GM23248 (cell line): Measurements from ENCODE around the gene ABHD2. TPM values are rescaled to one million over a fixed set of nuclear protein-coding genes. Genes with fewer than 3 reads are reported as not detected.

Source experiments
- DNase-seq: peaks from one replicate; pipeline ENCODE4 v3.0.0-alpha.2; 2015
- H2AFZ ChIP-seq: fragments of 200-600 bp; sonication (generic); 2 replicates; pipeline ENCODE4 v1.6.1; 2016; ENCODE audit warnings: antibody characterized with exemption
- H3F3A ChIP-seq: fragments of 200-600 bp; sonication (generic); 2 replicates; pipeline ENCODE4 v1.6.1; 2016; ENCODE audit warnings: mild to moderate bottlenecking, antibody characterized with exemption, mixed run types; ENCODE audit not compliant: insufficient read depth
- H3K27ac ChIP-seq: fragments of 200-600 bp; sonication (generic); 2 replicates; pipeline ENCODE4 v1.5.1; 2016; ENCODE audit warnings: mild to moderate bottlenecking
- H3K27me3 ChIP-seq: fragments of 200-600 bp; sonication (generic); replicated peaks from 2 replicates; pipeline ENCODE4 v1.6.1; 2016; ENCODE audit warnings: mild to moderate bottlenecking; ENCODE audit not compliant: insufficient read depth
- H3K36me3 ChIP-seq: fragments of 200-600 bp; sonication (generic); 2 replicates; pipeline ENCODE4 v1.6.1; 2016; ENCODE audit warnings: low read depth, mild to moderate bottlenecking
- H3K4me1 ChIP-seq: fragments of 200-600 bp; sonication (generic); 2 replicates; pipeline ENCODE4 v1.6.1; 2016; ENCODE audit warnings: mild to moderate bottlenecking; ENCODE audit not compliant: insufficient read depth
- H3K4me2 ChIP-seq: fragments of 200-600 bp; sonication (generic); one replicate; pipeline ENCODE4 v1.6.1; 2016; ENCODE audit warnings: mild to moderate bottlenecking; ENCODE audit not compliant: unreplicated experiment
- H3K4me3 ChIP-seq: fragments of 200-600 bp; sonication (generic); 2 replicates; pipeline ENCODE4 v1.5.1; 2016; ENCODE audit warnings: mild to moderate bottlenecking
- H3K79me2 ChIP-seq: fragments of 200-600 bp; sonication (generic); 2 replicates; pipeline ENCODE4 v1.6.1; 2016; ENCODE audit warnings: mild to moderate bottlenecking; ENCODE audit not compliant: insufficient read depth
- H3K9ac ChIP-seq: fragments of 200-600 bp; sonication (generic); 2 replicates; pipeline ENCODE4 v1.6.1; 2016; ENCODE audit warnings: mild to moderate bottlenecking
- H3K9me2 ChIP-seq: fragments of 200-600 bp; sonication (generic); 2 replicates; pipeline ENCODE4 v1.6.1; 2016; ENCODE audit warnings: mixed run types, mild to moderate bottlenecking, moderate library complexity; ENCODE audit not compliant: insufficient read depth
- H3K9me3 ChIP-seq: fragments of 200-600 bp; sonication (generic); one replicate; pipeline ENCODE4 v1.6.1; 2017; ENCODE audit warnings: low read depth
- H4K20me1 ChIP-seq: fragments of 200-600 bp; sonication (generic); 2 replicates; pipeline ENCODE4 v1.6.0; 2016; ENCODE audit not compliant: insufficient read depth
- EZH2 ChIP-seq: fragments of 200-600 bp; sonication (generic); IDR thresholded peaks from 2 replicates; pipeline ENCODE4 v1.6.1; 2018; ENCODE audit warnings: antibody characterized with exemption, mild to moderate bottlenecking; ENCODE audit not compliant: insufficient read depth, poor library complexity, severe bottlenecking
- EZH2phosphoT487 ChIP-seq: fragments of 200-600 bp; sonication (generic); IDR thresholded peaks from 2 replicates; pipeline ENCODE4 v1.6.1; 2018; ENCODE audit warnings: antibody characterized with exemption, moderate library complexity, mild to moderate bottlenecking, low read depth; ENCODE audit not compliant: insufficient read depth
- WGBS, 2 experiments: methylation state at CpG; one replicate each; pipeline ENCODE4 v1.1.6; 2015 to 2017; ENCODE audit warnings: low lambda C conversion rate in 2 of 2, low coverage in 1 of 2; ENCODE audit errors: missing lambda C conversion rate in 2 of 2; 5-methylcytosine and 5-hydroxymethylcytosine counted together
- in situ Hi-C: fragments of 300-500 bp; cut with MboI; formaldehyde crosslinking; loops from 2 replicates; pipeline ENCODE4 v1.15.0; 2020
- polyA plus RNA-seq: library from polyadenylated mRNA; unstranded; fragments of >200 nt; fragmentation: Nextera tagmentation; extraction: Ambion mirVana; gene quantifications from 2 replicates; pipeline ENCODE4 v1.2.1, GENCODE V29; 2016
- total RNA-seq: library from RNA; depleted of rRNA; stranded (reverse); fragments of >200 nt; shearing (Covaris generic); gene quantifications from 2 replicates; pipeline ENCODE4 v1.2.3, GENCODE V29; 2014

Gene ABHD2
- total and polyA plus RNA-seq, 2 experiments from 2014 or later: 17.6 to 24.2 TPM

DNA sequence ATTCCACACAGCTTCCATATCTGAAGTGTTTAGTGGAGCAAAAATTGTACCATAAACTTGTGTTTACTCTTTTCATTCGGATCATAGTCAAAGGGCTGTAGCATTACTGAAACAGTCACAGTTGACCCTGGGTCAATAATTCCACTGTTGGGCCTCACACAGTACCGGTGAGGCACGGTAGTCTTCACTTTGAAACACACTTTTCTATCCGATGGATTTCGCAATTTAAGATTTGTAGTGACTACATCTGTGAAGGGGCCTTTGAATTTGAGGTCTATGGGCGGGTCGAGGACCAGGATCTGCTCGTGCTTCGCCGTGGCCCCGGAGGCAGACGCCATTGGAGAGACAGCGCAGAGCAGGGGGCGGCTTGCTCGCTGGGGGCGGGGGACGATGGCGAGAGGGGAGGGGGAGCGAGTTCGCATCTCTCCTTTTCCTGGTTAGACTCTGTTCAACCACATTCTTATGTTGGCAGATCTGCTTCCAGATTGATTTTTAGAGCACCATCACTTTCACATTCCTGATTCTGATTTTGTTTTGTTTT is 113.3 kb downstream of the ABHD2 start:
- in situ Hi-C loops: no loop called here

GRCh38 chr15:89203705-89204273 is 115.5 kb downstream of the ABHD2 start:
- in situ Hi-C loops: no loop called here
- no peak for DNase-seq
- H3F3A ChIP-seq: no peaks in the 10 kb centered on the region

More for the DNA sequence above, 113.3 kb downstream of the ABHD2 start:
- Histone ChIP-seq H3K36me3 (no peaks in the 10 kb centered on the region), H3K4me2 (no peak overlapping the region), H3K9me2 (no peaks in the 10 kb centered on the region), H3K4me1 (peaks cover 10% of the 10 kb centered on the region), H3K27ac (no peak overlapping the region), H3K79me2 (no peaks in the 10 kb centered on the region), H3K9ac (no peak overlapping the region), H3F3A (peaks cover 3% of the 10 kb centered on the region; the same call in 1 of the 2 replicates), H3K4me3 (no peak overlapping the region), H4K20me1 (no peaks in the 10 kb centered on the region), H3K27me3 (no peaks in the 10 kb centered on the region), H2AFZ (no peak overlapping the region), H3K9me3 (no peaks in the 10 kb centered on the region)
- 91 to 93% methylated on average over 13 to 20 of the region's 20 CpGs for WGBS, 2 experiments
- DNase-seq: no peak
- TF ChIP-seq EZH2phosphoT487: no peak
- no peak for TF ChIP-seq EZH2

DNA sequence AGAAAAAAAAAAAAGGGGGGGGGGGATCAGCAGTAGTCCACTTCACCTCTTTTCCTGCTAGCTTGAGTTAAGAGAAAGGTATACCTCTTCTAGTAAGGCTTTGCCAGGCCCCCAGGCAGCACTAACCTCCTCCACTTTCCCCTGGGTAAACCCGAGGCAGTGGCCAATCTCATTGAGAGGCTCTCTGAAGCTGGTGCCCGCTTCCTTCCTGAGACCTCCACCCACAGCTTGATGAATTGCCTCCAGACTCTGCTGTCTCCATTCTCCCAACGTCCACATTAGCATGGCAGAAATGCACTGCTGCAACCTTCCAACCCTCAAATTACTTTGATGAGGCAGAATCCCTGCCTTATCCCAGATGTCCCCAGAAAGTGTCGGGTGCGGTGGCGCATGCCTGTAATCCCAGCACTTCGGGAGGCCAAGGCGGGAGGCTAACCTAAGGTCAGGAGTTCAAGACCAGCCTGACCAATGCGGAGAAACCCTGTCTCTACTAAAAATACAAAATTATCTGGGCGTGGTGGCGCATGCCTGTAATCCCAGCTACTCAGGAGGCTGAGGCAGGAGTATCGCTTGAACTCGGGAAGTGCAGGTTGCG is 117.8 kb downstream of the ABHD2 start:
- Histone ChIP-seq H3K36me3 (no peaks in the 10 kb centered on the region), H3K27ac (no peak overlapping the region), H4K20me1 (no peaks in the 10 kb centered on the region), H3K9me3 (no peaks in the 10 kb centered on the region), H3K27me3 (no peaks in the 10 kb centered on the region), H3F3A (no peaks in the 10 kb centered on the region), H3K79me2 (no peaks in the 10 kb centered on the region), H3K9me2 (no peaks in the 10 kb centered on the region), H3K4me2 (no peak overlapping the region), H3K9ac (no peak overlapping the region), H2AFZ (no peak overlapping the region), H3K4me1 (0 out of 2 replicates have a peak, but pooled peaks cover 8% of the 10 kb centered on the region), H3K4me3 (no peak overlapping the region)
- TF ChIP-seq EZH2phosphoT487 (no peak), EZH2 (no peak)
- in situ Hi-C loops: no loop called here
- no peak for DNase-seq
- 56 to 57% methylated on average over 14 of the region's 14 CpGs for WGBS, 2 experiments

More at GRCh38 chr15:89203705-89204273, 115.5 kb downstream of the ABHD2 start:
- no peak overlapping the region for H3K4me2 ChIP-seq
- H4K20me1 ChIP-seq: no peaks in the 10 kb centered on the region
- H3K4me3 ChIP-seq: no peak overlapping the region
- H3K27ac ChIP-seq: no peak overlapping the region
- 0 out of 2 replicates have a peak, but pooled peaks cover 8% of the 10 kb centered on the region for H3K4me1 ChIP-seq
- no peaks in the 10 kb centered on the region for H3K36me3 ChIP-seq
- no peak overlapping the region for H2AFZ ChIP-seq
- TF ChIP-seq EZH2phosphoT487 (no peak), EZH2 (no peak)
- H3K9ac ChIP-seq: no peak overlapping the region
- H3K9me2 ChIP-seq: no peaks in the 10 kb centered on the region
- H3K79me2 ChIP-seq: no peaks in the 10 kb centered on the region
- 65 to 74% methylated on average over 2 of the region's 2 CpGs for WGBS, 2 experiments
- H3K27me3 ChIP-seq: no peaks in the 10 kb centered on the region
- H3K9me3 ChIP-seq: no peaks in the 10 kb centered on the region

DNA sequence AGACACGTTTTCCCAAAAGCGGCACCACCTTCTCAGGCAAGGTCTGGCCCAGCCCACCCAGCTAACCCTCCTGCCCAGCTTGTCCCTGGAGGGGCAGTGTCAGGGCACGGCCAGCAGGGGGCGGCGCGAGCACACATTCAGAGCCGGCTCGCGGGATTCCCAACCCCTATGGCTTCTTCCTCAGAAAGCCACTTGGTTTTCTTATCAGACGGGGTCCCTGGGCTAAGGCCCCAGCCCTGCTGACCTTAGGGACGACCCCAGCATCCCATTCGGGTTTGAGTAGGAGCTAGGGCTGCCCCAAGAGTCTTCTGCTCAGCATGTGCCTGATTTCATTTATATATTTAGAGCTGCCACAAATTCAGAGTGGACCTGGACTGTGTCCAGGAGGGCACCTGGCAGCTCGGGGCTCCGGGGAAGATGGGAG is 118.7 kb downstream of the ABHD2 start:
- peak overlapping the region; percentile 49; the same call in 1 of the 2 replicates for H2AFZ ChIP-seq
- H3K9ac ChIP-seq: no peak overlapping the region
- H4K20me1 ChIP-seq: no peaks in the 10 kb centered on the region
- no peak overlapping the region for H3K27ac ChIP-seq
- H3K27me3 ChIP-seq: no peaks in the 10 kb centered on the region
- H3K4me1 ChIP-seq: 0 out of 2 replicates have a peak, but pooled peaks cover 8% of the 10 kb centered on the region
- H3F3A ChIP-seq: no peaks in the 10 kb centered on the region
- 1 to 3% methylated on average over 14 of the region's 14 CpGs for WGBS, 2 experiments
- no peaks in the 10 kb centered on the region for H3K9me2 ChIP-seq
- peak; percentile 85 for DNase-seq
- TF ChIP-seq EZH2phosphoT487: no peak
- in situ Hi-C loops: no loop called here
- H3K9me3 ChIP-seq: no peaks in the 10 kb centered on the region
- H3K4me3 ChIP-seq: peak overlapping the region; percentile 37; the same call in 1 of the 2 replicates
- H3K4me2 ChIP-seq: peak overlapping the region; percentile 67
- no peaks in the 10 kb centered on the region for H3K36me3 ChIP-seq
- no peaks in the 10 kb centered on the region for H3K79me2 ChIP-seq
